GM23338 (cell line): ENCODE data around the gene TRIM8.

Experiments
- CREB1 ChIP-seq: fragments of 250-450 bp; sonication (Bioruptor Pico); IDR thresholded peaks from 2 replicates; pipeline ENCODE4 v1.5.0; 2020; ENCODE audit warnings: low read depth, mild to moderate bottlenecking, moderate library complexity
- EZH2 ChIP-seq: fragments of 200-600 bp; sonication (generic); IDR thresholded peaks from one replicate; pipeline ENCODE4 v1.8.0; 2017; ENCODE audit warnings: antibody characterized with exemption, mild to moderate bottlenecking, low read depth; ENCODE audit not compliant: unreplicated experiment
- EZH2phosphoT487 ChIP-seq: fragments of 200-600 bp; sonication (generic); IDR thresholded peaks from one replicate; pipeline ENCODE4 v1.8.1; 2018; ENCODE audit warnings: antibody characterized with exemption; ENCODE audit not compliant: unreplicated experiment
- JUNB ChIP-seq: IDR thresholded peaks from one replicate; pipeline ENCODE4 v1.6.1; 2016; ENCODE audit warnings: antibody characterized with exemption; ENCODE audit not compliant: unreplicated experiment
- NANOG ChIP-seq: IDR thresholded peaks from 2 replicates; pipeline ENCODE4 v1.6.1; 2016; ENCODE audit warnings: antibody characterized with exemption, borderline replicate concordance
- POLR2AphosphoS5 ChIP-seq: IDR thresholded peaks from 2 replicates; pipeline ENCODE4 v1.6.1; 2016; ENCODE audit warnings: antibody characterized with exemption, low read depth
- REST ChIP-seq: IDR thresholded peaks from one replicate; pipeline ENCODE4 v1.6.1; 2018; ENCODE audit warnings: antibody characterized with exemption; ENCODE audit not compliant: unreplicated experiment
- STAT1 ChIP-seq: IDR thresholded peaks from one replicate; pipeline ENCODE4 v1.6.1; 2016; ENCODE audit warnings: antibody characterized with exemption; ENCODE audit not compliant: unreplicated experiment
- ZNF114 ChIP-seq: fragments of 250-450 bp; sonication (Bioruptor Pico); IDR thresholded peaks from 2 replicates; pipeline ENCODE4 v1.5.0; 2020; ENCODE audit warnings: mild to moderate bottlenecking, moderate library complexity
- ZNF331 ChIP-seq: fragments of 250-450 bp; sonication (Bioruptor Pico); IDR thresholded peaks from 2 replicates; pipeline ENCODE4 v1.5.0; 2020; ENCODE audit warnings: low read depth, mild to moderate bottlenecking, moderate library complexity
- TF ChIP-seq, protein P1 (sequence below), 2 experiments: fragments of 200-600 bp in 1 of 2; sonication (generic) in 1 of 2; conservative IDR thresholded peaks; 2 replicates each; pipeline versions ENCODE4 v1.5.1 to v1.6.1; 2016 to 2017; ENCODE audit warnings: antibody characterized with exemption in 2 of 2, low read depth in 2 of 2, mild to moderate bottlenecking in 2 of 2, moderate library complexity in 1 of 2
- TF ChIP-seq, protein P2 (sequence below): IDR thresholded peaks from 2 replicates; pipeline ENCODE4 v1.6.1; 2016; ENCODE audit warnings: antibody characterized with exemption

DNA sequence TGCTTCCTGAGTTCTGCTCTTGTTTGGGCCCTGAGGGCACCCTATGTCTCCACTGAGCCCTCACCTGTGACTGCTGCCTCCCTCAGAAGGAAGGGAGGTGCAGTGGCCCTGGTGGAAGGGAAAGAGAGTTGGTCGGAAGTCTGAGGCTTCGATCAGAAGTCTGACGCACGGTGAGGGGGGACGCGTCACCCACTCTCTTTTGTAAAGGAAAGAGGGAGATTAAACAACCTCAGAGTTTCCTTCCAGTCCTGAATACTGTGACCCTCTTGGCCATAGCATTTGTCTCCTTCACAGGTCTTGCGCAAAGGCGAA is 31.4 kb upstream of the TRIM8 start:
- TF ChIP-seq, protein P1, sequence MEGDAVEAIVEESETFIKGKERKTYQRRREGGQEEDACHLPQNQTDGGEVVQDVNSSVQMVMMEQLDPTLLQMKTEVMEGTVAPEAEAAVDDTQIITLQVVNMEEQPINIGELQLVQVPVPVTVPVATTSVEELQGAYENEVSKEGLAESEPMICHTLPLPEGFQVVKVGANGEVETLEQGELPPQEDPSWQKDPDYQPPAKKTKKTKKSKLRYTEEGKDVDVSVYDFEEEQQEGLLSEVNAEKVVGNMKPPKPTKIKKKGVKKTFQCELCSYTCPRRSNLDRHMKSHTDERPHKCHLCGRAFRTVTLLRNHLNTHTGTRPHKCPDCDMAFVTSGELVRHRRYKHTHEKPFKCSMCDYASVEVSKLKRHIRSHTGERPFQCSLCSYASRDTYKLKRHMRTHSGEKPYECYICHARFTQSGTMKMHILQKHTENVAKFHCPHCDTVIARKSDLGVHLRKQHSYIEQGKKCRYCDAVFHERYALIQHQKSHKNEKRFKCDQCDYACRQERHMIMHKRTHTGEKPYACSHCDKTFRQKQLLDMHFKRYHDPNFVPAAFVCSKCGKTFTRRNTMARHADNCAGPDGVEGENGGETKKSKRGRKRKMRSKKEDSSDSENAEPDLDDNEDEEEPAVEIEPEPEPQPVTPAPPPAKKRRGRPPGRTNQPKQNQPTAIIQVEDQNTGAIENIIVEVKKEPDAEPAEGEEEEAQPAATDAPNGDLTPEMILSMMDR (conservative IDR thresholded peaks at IDR 0.05; ENCODE audit: low read depth in 2 of 2), result no peak
- TF ChIP-seq EZH2 (no peak), POLR2AphosphoS5 (no peak), JUNB (no peak), REST (no peak), ZNF331 (no peak), EZH2phosphoT487 (no peak), NANOG (no peak), CREB1 (CRISPR knock-in tag) (no peak), ZNF114 (CRISPR knock-in tag) (no peak), STAT1 (no peak)
- TF ChIP-seq, protein P2, sequence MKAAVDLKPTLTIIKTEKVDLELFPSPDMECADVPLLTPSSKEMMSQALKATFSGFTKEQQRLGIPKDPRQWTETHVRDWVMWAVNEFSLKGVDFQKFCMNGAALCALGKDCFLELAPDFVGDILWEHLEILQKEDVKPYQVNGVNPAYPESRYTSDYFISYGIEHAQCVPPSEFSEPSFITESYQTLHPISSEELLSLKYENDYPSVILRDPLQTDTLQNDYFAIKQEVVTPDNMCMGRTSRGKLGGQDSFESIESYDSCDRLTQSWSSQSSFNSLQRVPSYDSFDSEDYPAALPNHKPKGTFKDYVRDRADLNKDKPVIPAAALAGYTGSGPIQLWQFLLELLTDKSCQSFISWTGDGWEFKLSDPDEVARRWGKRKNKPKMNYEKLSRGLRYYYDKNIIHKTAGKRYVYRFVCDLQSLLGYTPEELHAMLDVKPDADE, result no peak
